Activated CD4-positive, CD25-positive, alpha-beta regulatory T cell treated with anti-CD3 and anti-CD28 coated beads, Interleukin-2, amount 50 U/mL, for 16 hours (primary cell): ENCODE data around the gene DDI1.

Experiments
- DNase-seq: peaks from one replicate; pipeline ENCODE4 v3.0.0-alpha.2; 2020; ENCODE audit warnings: low read depth, low spot score

Gene DDI1

GRCh38 chr11:104078245-104078644 is 41.8 kb downstream of the DDI1 start:
- no peak for DNase-seq

DNA sequence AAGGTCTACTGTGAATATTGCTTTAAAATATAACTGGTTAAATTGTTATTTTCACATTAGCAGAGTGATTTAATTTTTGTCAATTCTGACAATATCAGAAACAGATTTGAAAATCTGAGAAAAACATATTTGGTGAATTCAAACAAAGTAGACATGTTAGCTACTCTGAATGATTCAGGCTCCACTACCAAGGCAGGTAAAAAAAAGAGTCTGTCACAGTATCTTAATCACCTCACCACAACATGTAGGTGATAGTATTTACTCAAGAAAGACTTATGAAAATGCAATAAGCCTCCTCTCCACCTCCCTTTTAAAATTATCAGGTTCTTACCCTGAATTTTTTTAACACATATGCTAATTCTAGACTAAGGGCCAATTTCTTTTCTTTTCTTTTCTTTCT is 42.6 kb downstream of the DDI1 start:
- DNase-seq = no peak

- DNase-seq = no peak
These were observed 50.2 kb downstream of the DDI1 start for GRCh38 chr11:104086621-104087020.
